Renal pelvis (tissue), 12 donors: ENCODE data around the gene OTOP3. TPM values are rescaled to one million over a fixed set of nuclear protein-coding genes. Genes with fewer than 3 reads are reported as not detected.
"Not testable (repeated sequence)": the region's sequence is repeated elsewhere in the genome, so short reads cannot be mapped to it uniquely, and the experiment has no call there.

Experiments
- DNase-seq: peaks from one replicate; pipeline ENCODE4 v3.0.0-alpha.2; 2013
- long read RNA-seq, 16 experiments: transcript quantifications; one replicate each; lab custom pipeline, GENCODE V29; 2026
- polyA plus RNA-seq, 3 donors: library from polyadenylated mRNA; unstranded; fragments of 120-200 nt; gene quantifications; one replicate each; pipeline ENCODE4 v1.2.1, GENCODE V29; 2013; ENCODE audit not compliant: insufficient read length in 3 of 3

OTOP3 gene
- polyA plus RNA-seq: not detected
- long read RNA-seq, donor 1: 0 reads
- long read RNA-seq, donor 2: 0 reads
- long read RNA-seq, donor 3: 0 reads
- long read RNA-seq, donor 4: 0 reads
- long read RNA-seq, donor 5: 0 reads
- long read RNA-seq, donor 6: 0 reads
- long read RNA-seq, donor 7: 0 reads
- long read RNA-seq, donor 8: 0 reads
- long read RNA-seq, donor 9: 0 reads
- long read RNA-seq, donor 10: 0 reads
- long read RNA-seq, donor 11: 0 reads
- long read RNA-seq, donor 12: 0 reads
- long read RNA-seq, donor 13: 0 reads
- long read RNA-seq, donor 14: 0 reads
- long read RNA-seq, donor 15: 0 reads
- long read RNA-seq, donor 16: 0 reads

GRCh38 chr17:74935585-74936469 lies at the start of gene OTOP3:
Gene OTOP3 (plus strand): TSS chr17:74935898. CDS start chr17:74935922, 24 bp downstream.
- DNase-seq: no peak

- peak; percentile 38 for DNase-seq
Observed at GRCh38 chr17:74888469-74888868, 47.2 kb upstream of the OTOP3 start.

GRCh38 chr17:74890554-74890953 lies 45.1 kb upstream of the OTOP3 start:
- DNase-seq: no peak

GRCh38 chr17:74892013-74892841 lies 43.5 kb upstream of the OTOP3 start:
- DNase-seq: no peak

- DNase-seq: no peak
Observed at GRCh38 chr17:74892974-74893911, 42.5 kb upstream of the OTOP3 start, which contains the start of gene FADS6. Gene FADS6 (minus strand): TSS chr17:74893633. CDS start chr17:74893595, 38 bp downstream.

GRCh38 chr17:74893936-74894671 lies 41.6 kb upstream of the OTOP3 start:
- DNase-seq: no peak

- DNase-seq: no peak
Observed at GRCh38 chr17:74898376-74898946, 37.2 kb upstream of the OTOP3 start.

- no peak for DNase-seq
Observed at GRCh38 chr17:74900208-74900607, 35.5 kb upstream of the OTOP3 start.

- no peak for DNase-seq
Observed at GRCh38 chr17:74901353-74902135, 34.2 kb upstream of the OTOP3 start.

- DNase-seq: no peak
Observed at GRCh38 chr17:74903034-74903433, 32.7 kb upstream of the OTOP3 start.

GRCh38 chr17:74903671-74904070 lies 32.0 kb upstream of the OTOP3 start:
- no peak for DNase-seq

- no peak for DNase-seq
Observed at GRCh38 chr17:74904687-74905409, 30.9 kb upstream of the OTOP3 start.

GRCh38 chr17:74906214-74906793 lies 29.4 kb upstream of the OTOP3 start:
- not testable (repeated sequence) for DNase-seq

- DNase-seq: no peak
Observed at GRCh38 chr17:74907012-74907411, 28.7 kb upstream of the OTOP3 start.

GRCh38 chr17:74909097-74909496 lies 26.6 kb upstream of the OTOP3 start:
- not testable (repeated sequence) for DNase-seq

- DNase-seq: not testable (repeated sequence)
Observed at GRCh38 chr17:74911423-74911822, 24.3 kb upstream of the OTOP3 start.

GRCh38 chr17:74916136-74916850 lies 19.4 kb upstream of the OTOP3 start:
- no peak for DNase-seq
